Tibial nerve (tissue), 4 donors: ENCODE measurements around the gene CD14.

Experiments used
- CTCF ChIP-seq, 5 experiments: fragments of 200-600 bp in 3 of 5; fragments of 450-650 bp in 2 of 5; sonication (generic) in 3 of 5; IDR thresholded peaks; one replicate each; pipeline ENCODE4 v1.5.1; 2016 to 2019; ENCODE audit warnings: antibody characterized with exemption in 5 of 5, mild to moderate bottlenecking in 3 of 5, moderate library complexity in 2 of 5
- EP300 ChIP-seq, 2 donors: sonication (generic); formaldehyde crosslinking; IDR thresholded peaks; one replicate each; pipeline ENCODE4 v1.6.1; 2017; ENCODE audit warnings: antibody characterized with exemption in 2 of 2, mild to moderate bottlenecking in 1 of 2

GRCh38 chr5:140608722-140609121 lies 24.3 kb downstream of the CD14 start:
- TF ChIP-seq CTCF (IDR thresholded peaks at IDR 0.05): no peak
- no peak for TF ChIP-seq EP300 (IDR thresholded peaks at IDR 0.05)
